Endothelial cell (in vitro differentiated cells): ENCODE measurements around the gene NOC2L. TPM values are rescaled to one million over a fixed set of nuclear protein-coding genes. Genes with fewer than 3 reads are reported as not detected.

ENCODE experiments used
- DNase-seq: peaks from one replicate; pipeline ENCODE4 v3.0.0; 2021; ENCODE audit warnings: low spot score
- H3K27ac Mint-ChIP-seq: one replicate; pipeline ENCODE4 v1.8.0; 2021; ENCODE audit warnings: mixed read lengths, inconsistent platforms; ENCODE audit not compliant: unreplicated experiment
- H3K27me3 Mint-ChIP-seq: one replicate; pipeline ENCODE4 v1.8.0; 2021; ENCODE audit warnings: mild to moderate bottlenecking, moderate library complexity, mixed read lengths, inconsistent platforms; ENCODE audit not compliant: unreplicated experiment
- H3K36me3 Mint-ChIP-seq: one replicate; pipeline ENCODE4 v1.8.0; 2021; ENCODE audit warnings: mild to moderate bottlenecking, low read depth, mixed read lengths, inconsistent platforms; ENCODE audit not compliant: unreplicated experiment
- H3K4me1 Mint-ChIP-seq: one replicate; pipeline ENCODE4 v1.8.0; 2021; ENCODE audit warnings: mild to moderate bottlenecking, mixed read lengths, inconsistent platforms; ENCODE audit not compliant: unreplicated experiment
- H3K4me3 Mint-ChIP-seq: one replicate; pipeline ENCODE4 v1.8.0; 2021; ENCODE audit warnings: mild to moderate bottlenecking, mixed read lengths, inconsistent platforms; ENCODE audit not compliant: unreplicated experiment
- H3K9me3 Mint-ChIP-seq: one replicate; pipeline ENCODE4 v1.8.0; 2021; ENCODE audit warnings: mixed read lengths, inconsistent platforms; ENCODE audit not compliant: unreplicated experiment
- total RNA-seq: library from RNA; stranded (reverse); fragmentation: NEBNext Ultra II Directional; extraction: Animal tissue kit (Norgen Biotek cat#: 25700); gene quantifications from one replicate; pipeline ENCODE4 v1.2.1, GENCODE V29; 2021; ENCODE audit not compliant: unreplicated experiment
- TF ChIP-seq, protein P1 (sequence below): fragments of 200-600 bp; sonication (generic); IDR thresholded peaks from one replicate; pipeline ENCODE4 v1.5.0; 2021; ENCODE audit warnings: antibody characterized with exemption; ENCODE audit not compliant: unreplicated experiment

NOC2L gene
- total RNA-seq, 1 donor from 2014 or later, result 56.5 TPM

DNA sequence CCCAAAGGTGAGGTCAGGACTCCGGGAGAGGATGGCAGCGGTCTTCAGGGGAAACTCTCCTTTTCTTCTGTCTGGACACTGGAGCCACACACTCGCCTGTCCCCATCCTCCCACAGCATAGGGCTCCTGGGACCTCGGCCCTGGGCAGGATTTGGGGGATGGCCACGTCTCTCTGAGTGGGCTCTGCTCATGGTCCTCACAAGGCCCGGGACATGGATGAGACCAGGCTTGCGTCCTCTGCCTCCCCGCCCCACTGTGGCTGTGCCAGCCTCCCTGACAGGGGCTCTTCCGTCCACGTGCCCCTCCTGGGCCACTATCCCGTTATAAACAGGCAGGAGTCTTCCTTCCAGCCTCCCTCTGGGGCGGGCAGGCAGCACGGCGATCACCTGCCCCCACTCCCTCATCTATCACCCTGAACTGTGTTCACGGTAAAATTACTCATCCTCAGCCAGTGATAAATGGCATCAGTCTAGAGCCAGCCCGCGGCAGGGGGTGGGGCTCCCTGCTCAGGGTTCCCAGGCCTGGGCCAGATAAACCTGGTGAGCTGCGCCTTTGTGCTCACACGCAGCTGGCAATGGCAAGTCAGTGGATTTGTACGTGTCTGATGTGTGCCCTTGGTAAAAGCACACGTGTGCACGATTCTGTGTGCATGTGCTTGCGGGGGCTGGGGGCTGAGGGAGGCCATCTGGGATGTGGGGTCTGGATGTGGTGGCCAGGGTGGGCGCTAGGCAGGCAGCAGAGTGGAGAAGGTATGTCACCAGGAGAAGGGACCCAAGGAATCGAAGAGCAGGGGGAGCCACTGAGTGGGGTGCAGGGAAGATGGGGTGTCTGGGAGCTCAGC, 48.0 kb downstream of the NOC2L start:
- peak; percentile 2 for DNase-seq
- TF ChIP-seq, protein P1, sequence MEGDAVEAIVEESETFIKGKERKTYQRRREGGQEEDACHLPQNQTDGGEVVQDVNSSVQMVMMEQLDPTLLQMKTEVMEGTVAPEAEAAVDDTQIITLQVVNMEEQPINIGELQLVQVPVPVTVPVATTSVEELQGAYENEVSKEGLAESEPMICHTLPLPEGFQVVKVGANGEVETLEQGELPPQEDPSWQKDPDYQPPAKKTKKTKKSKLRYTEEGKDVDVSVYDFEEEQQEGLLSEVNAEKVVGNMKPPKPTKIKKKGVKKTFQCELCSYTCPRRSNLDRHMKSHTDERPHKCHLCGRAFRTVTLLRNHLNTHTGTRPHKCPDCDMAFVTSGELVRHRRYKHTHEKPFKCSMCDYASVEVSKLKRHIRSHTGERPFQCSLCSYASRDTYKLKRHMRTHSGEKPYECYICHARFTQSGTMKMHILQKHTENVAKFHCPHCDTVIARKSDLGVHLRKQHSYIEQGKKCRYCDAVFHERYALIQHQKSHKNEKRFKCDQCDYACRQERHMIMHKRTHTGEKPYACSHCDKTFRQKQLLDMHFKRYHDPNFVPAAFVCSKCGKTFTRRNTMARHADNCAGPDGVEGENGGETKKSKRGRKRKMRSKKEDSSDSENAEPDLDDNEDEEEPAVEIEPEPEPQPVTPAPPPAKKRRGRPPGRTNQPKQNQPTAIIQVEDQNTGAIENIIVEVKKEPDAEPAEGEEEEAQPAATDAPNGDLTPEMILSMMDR, result no peak
- no peaks in the 10 kb centered on the region for H3K36me3 Mint-ChIP-seq
- peaks cover 11% of the 10 kb centered on the region for H3K27me3 Mint-ChIP-seq
- no peak overlapping the region for H3K27ac Mint-ChIP-seq
- no peaks in the 10 kb centered on the region for H3K9me3 Mint-ChIP-seq
- peaks cover 6% of the 10 kb centered on the region for H3K4me1 Mint-ChIP-seq
- H3K4me3 Mint-ChIP-seq, result no peak overlapping the region

DNA sequence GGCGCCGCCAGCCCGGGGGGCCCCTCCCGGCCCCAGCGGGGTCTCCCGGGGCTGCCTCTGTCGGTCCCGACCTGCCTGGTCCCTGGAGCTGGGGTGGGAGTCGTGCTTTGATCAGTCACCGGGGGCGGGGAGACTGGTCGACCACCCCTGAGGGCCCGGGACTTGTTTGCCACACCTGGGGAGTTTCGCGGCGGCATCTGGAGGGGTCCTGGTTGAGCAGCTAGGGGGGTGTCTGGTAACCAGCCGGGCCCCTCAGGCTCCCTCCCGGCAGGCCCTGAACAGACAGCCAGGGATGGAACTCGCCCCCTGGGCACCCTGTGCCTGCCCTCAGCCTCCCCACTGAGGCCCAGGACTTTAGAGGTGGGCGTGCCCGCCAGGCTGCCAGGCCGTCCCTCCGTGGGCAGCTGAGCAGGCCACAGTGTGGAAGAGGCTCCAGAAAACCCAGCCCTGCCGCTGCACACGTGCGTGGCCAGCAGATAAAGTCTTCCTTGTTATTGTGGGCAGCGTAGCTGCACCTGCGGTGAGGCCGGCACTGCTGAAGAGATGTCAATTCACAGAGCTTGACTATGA, 48.7 kb downstream of the NOC2L start:
- H3K27me3 Mint-ChIP-seq, result peaks cover 14% of the 10 kb centered on the region
- H3K9me3 Mint-ChIP-seq, result no peaks in the 10 kb centered on the region
- no peak overlapping the region for H3K4me3 Mint-ChIP-seq
- no peak for DNase-seq
- no peaks in the 10 kb centered on the region for H3K36me3 Mint-ChIP-seq
- TF ChIP-seq, protein P1, result no peak
- H3K27ac Mint-ChIP-seq, result no peak overlapping the region
- H3K4me1 Mint-ChIP-seq, result peaks cover 6% of the 10 kb centered on the region

DNA sequence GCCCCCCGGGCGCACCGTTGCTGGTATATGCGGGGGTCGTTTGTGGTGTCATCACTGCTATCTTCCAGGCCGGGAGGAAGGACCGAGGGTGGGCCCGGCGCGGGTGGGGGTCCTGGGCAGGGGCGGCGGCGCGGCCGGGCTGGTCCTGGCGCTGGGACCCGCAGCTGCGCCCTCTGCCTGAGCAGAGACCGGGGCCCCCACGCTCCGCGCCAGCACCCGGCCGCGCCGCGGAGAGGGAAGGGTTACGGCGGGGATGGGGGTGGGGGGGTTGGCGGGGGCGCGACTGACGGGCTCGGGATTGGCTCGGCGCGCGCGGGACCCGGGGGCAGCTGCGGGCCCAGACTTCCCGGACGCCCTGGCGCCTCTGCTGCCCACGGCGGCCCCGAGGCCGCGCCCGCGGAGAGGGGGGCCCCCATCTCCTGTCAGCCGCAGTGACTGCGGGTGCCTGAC, 49.2 kb downstream of the NOC2L start:
- no peaks in the 10 kb centered on the region for H3K9me3 Mint-ChIP-seq
- no peak overlapping the region for H3K4me3 Mint-ChIP-seq
- peaks cover 16% of the 10 kb centered on the region for H3K27me3 Mint-ChIP-seq
- H3K27ac Mint-ChIP-seq, result no peak overlapping the region
- peaks cover 6% of the 10 kb centered on the region for H3K4me1 Mint-ChIP-seq
- TF ChIP-seq, protein P1, result no peak
- H3K36me3 Mint-ChIP-seq, result no peaks in the 10 kb centered on the region
- peak; percentile 2 for DNase-seq

DNA sequence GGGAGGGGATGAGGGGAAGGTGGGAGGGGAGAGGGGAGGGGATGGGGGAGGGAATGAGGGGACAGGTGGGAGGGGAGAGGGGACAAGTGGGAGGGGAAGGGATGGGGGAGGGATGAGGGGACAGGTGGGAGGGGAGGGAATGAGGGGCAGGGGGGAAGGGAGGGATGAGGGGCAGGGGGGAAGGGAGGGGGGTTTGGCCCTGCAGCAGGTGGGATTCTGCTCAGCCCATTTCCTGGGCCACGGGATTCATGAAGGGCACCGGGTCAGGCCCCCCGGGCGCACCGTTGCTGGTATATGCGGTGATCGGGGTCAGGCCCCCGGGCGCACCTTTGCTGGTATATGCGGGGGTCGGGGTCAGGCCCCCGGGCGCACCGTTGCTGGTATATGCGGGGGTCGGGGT, 50.4 kb downstream of the NOC2L start:
- no peak overlapping the region for H3K4me3 Mint-ChIP-seq
- H3K27me3 Mint-ChIP-seq, result peaks cover 12% of the 10 kb centered on the region
- H3K36me3 Mint-ChIP-seq, result no peaks in the 10 kb centered on the region
- DNase-seq, result no peak
- H3K9me3 Mint-ChIP-seq, result no peaks in the 10 kb centered on the region
- H3K27ac Mint-ChIP-seq, result no peak overlapping the region
- TF ChIP-seq, protein P1, result no peak
- H3K4me1 Mint-ChIP-seq, result peaks cover 6% of the 10 kb centered on the region
